K562 (cell line): ENCODE results near the gene ARHGAP18. TPM values are rescaled to one million over a fixed set of nuclear protein-coding genes. Genes with fewer than 3 reads are reported as not detected.

Experiments
- ATAC-seq: fragments of 200-7000 bp; cut with Tn5 transposase; 3 replicates; pipeline ENCODE4 v1.9.1; 2020; ENCODE audit warnings: moderate library complexity
- BruUV-seq: library from RNA; stranded (reverse); fragments of 400-500 nt; replicated peaks from 2 replicates; lab custom pipeline; 2021; lab: Mats Ljungman, UMichigan
- CTCF ChIA-PET: fragments of 300-600 bp; formaldehyde crosslinking; extraction: SDS; loops from one replicate; lab custom pipeline; 2021; ENCODE audit warnings: low intra/inter-chr PET ratio; lab: Yijun Ruan, JAX
- POLR2A ChIA-PET: fragments of 300-600, 350-650 bp; sonication (Branson Sonifier 250); formaldehyde crosslinking; extraction: SDS; loops from one replicate; lab custom pipeline; 2021; ENCODE audit warnings: antibody characterized with exemption, inconsistent platforms; lab: Yijun Ruan, JAX
- DNase-seq, 4 experiments: peaks; one replicate each; pipeline versions ENCODE4 v3.0.0 to v3.0.0-alpha.2; 2011 to 2018; ENCODE audit warnings: low spot score in 3 of 4, mixed read lengths in 3 of 4; ENCODE audit errors: extremely low read depth in 1 of 4
- FAIRE-seq: peaks from 2 replicates; lab custom pipeline; 2011; peaks lifted over from hg19 to GRCh38; lab: Jason Lieb, UNC
- H2AFZ ChIP-seq: 2 replicates; pipeline ENCODE4 v1.6.0; 2011; ENCODE audit warnings: low read depth, low read length, control low read depth, inconsistent platforms
- H3K27ac ChIP-seq: fragments of 200-600 bp; 3 replicates; pipeline ENCODE4 v1.8.0; 2011; ENCODE audit warnings: low read depth, mild to moderate bottlenecking, control low read depth, inconsistent platforms, low read length, moderate library complexity, mixed read lengths; ENCODE audit errors: extremely low read depth
- H3K27me3 ChIP-seq, 2 experiments: fragments of 300-600 bp in 1 of 2; 2 replicates in 1 of 2; 3 replicates in 1 of 2; pipeline versions ENCODE4 v1.6.0 to v1.8.0; 2011; ENCODE audit warnings: inconsistent platforms in 2 of 2, low read length in 2 of 2, mild to moderate bottlenecking in 1 of 2, mixed read lengths in 1 of 2, moderate library complexity in 1 of 2; ENCODE audit not compliant: control insufficient read depth in 2 of 2, insufficient read depth in 2 of 2
- H3K36me3 ChIP-seq: fragments of 300-600 bp; 3 replicates; pipeline ENCODE4 v1.8.0; 2011; ENCODE audit warnings: mild to moderate bottlenecking, low read length, inconsistent platforms; ENCODE audit not compliant: control insufficient read depth, insufficient read depth
- H3K4me1 ChIP-seq, 2 experiments: fragments of 200-600 bp in 1 of 2; replicated peaks in 1 of 2; 2 replicates in 1 of 2; 3 replicates in 1 of 2; pipeline versions ENCODE4 v1.5.1 to v1.8.0; 2011; ENCODE audit warnings: inconsistent platforms in 2 of 2, low read length in 2 of 2, mild to moderate bottlenecking in 1 of 2, mixed read lengths in 1 of 2, moderate library complexity in 1 of 2; ENCODE audit not compliant: control insufficient read depth in 2 of 2, insufficient read depth in 2 of 2
- H3K4me2 ChIP-seq: 2 replicates; pipeline ENCODE4 v1.6.1; 2011; ENCODE audit warnings: low read length, control low read depth, inconsistent platforms, mixed read lengths; ENCODE audit not compliant: insufficient read depth
- H3K4me3 ChIP-seq: fragments of 200-600 bp; sonication (generic), shearing (Covaris generic); 2 replicates; pipeline ENCODE4 v1.5.1; 2016; ENCODE audit warnings: control low read depth, inconsistent platforms
- H3K79me2 ChIP-seq: fragments of 200-600 bp; 3 replicates; pipeline ENCODE4 v1.8.0; 2011; ENCODE audit warnings: low read length, inconsistent platforms; ENCODE audit not compliant: control insufficient read depth, insufficient read depth
- H3K9ac ChIP-seq, 2 experiments: 2 replicates each; pipeline versions ENCODE4 v1.6.0 to v1.6.1; 2011; ENCODE audit warnings: low read depth in 2 of 2, low read length in 2 of 2, control low read depth in 1 of 2, inconsistent platforms in 1 of 2, mild to moderate bottlenecking in 1 of 2, mixed read lengths in 1 of 2; ENCODE audit not compliant: insufficient read depth in 1 of 2
- H3K9me1 ChIP-seq: one replicate; pipeline ENCODE4 v1.6.0; 2011; ENCODE audit warnings: inconsistent platforms, mild to moderate bottlenecking, low read length, moderate library complexity; ENCODE audit not compliant: control insufficient read depth, insufficient read depth
- H3K9me3 ChIP-seq: replicated peaks from 2 replicates; pipeline ENCODE4 v1.5.1; 2011; ENCODE audit warnings: low read depth, low read length, inconsistent platforms; ENCODE audit not compliant: control insufficient read depth, insufficient read depth
- H4K20me1 ChIP-seq: replicated peaks from 2 replicates; pipeline ENCODE4 v1.6.1; 2011; ENCODE audit warnings: low read length, inconsistent platforms, mixed read lengths; ENCODE audit not compliant: control insufficient read depth, insufficient read depth
- CREM ChIP-seq: IDR thresholded peaks from 2 replicates; pipeline ENCODE4 v1.6.1; 2014; ENCODE audit warnings: antibody characterized with exemption, low read depth
- GATA2 ChIP-seq: sonication (generic); formaldehyde crosslinking; IDR thresholded peaks from 2 replicates; pipeline ENCODE4 v1.4.0; 2020; ENCODE audit warnings: mild to moderate bottlenecking, missing genetic modification reagents
- NR1H2 ChIP-seq: sonication (generic); formaldehyde crosslinking; IDR thresholded peaks from 2 replicates; pipeline ENCODE4 v1.4.0; 2020; ENCODE audit warnings: mild to moderate bottlenecking, missing genetic modification reagents
- YBX1 ChIP-seq: fragments of 450-650 bp; IDR thresholded peaks from 2 replicates; pipeline ENCODE4 v1.7.1; 2016; ENCODE audit warnings: mild to moderate bottlenecking
- ZNF12 ChIP-seq: sonication (generic); formaldehyde crosslinking; IDR thresholded peaks from 2 replicates; pipeline ENCODE4 v1.4.0; 2020; ENCODE audit warnings: mild to moderate bottlenecking, missing genetic modification reagents
- ZNF184 ChIP-seq: sonication (generic); formaldehyde crosslinking; IDR thresholded peaks from 2 replicates; pipeline ENCODE4 v1.5.0; 2020; ENCODE audit warnings: missing genetic modification reagents
- ZNF3 ChIP-seq: fragments of 250-450 bp; sonication (Bioruptor Pico); IDR thresholded peaks from 2 replicates; pipeline ENCODE4 v1.5.0; 2021; ENCODE audit warnings: mild to moderate bottlenecking, moderate library complexity
- WGBS: fragments of 100-300 bp; shearing (Covaris generic); methylation state at CpG from one replicate; pipeline ENCODE4 v1.1.6; 2016; ENCODE audit warnings: low coverage, mixed read lengths; ENCODE audit not compliant: insufficient coverage; ENCODE audit errors: missing lambda C conversion rate; 5-methylcytosine and 5-hydroxymethylcytosine counted together
- in situ Hi-C: fragments of 300-500 bp; cut with MboI; formaldehyde crosslinking; loops from 4 replicates; pipeline ENCODE4 v1.15.0; 2018; ENCODE audit warnings: inconsistent platforms, mixed read lengths
- intact Hi-C: fragments of 100-400 bp; cut with micrococcal nuclease; formaldehyde crosslinking; loops from 2 replicates; pipeline ENCODE4 v1.14.2; 2022
- polyA plus RNA-seq, 8 experiments: library from polyadenylated mRNA; depleted of rRNA in 4 of 8; stranded (reverse) in 5 of 8; unstranded in 3 of 8; fragments of >200 nt; fragmentation: Nextera tagmentation in 2 of 8; fragmentation: Illumina TruSeq in 1 of 8; extraction: Ambion mirVana in 2 of 8; extraction: Trizol in 1 of 8; gene quantifications; 2 replicates each; pipeline versions ENCODE4 v1.2.1 to v1.2.3, GENCODE V29; 2011 to 2014; ENCODE audit warnings: inconsistent platforms in 1 of 8, missing spikeins in 1 of 8
- total RNA-seq, 7 experiments: library from RNA; depleted of rRNA in 6 of 7; stranded (reverse); fragments of >200 nt in 6 of 7; fragmentation: Illumina TruSeq in 2 of 7; extraction: Trizol in 2 of 7; gene quantifications; 2 replicates each; pipeline versions ENCODE4 v1.2.1 to v1.2.3, GENCODE V29; 2011 to 2021; ENCODE audit warnings: low replicate concordance in 1 of 7
- TF ChIP-seq, protein P1 (sequence below): fragments of 450-650 bp; IDR thresholded peaks from 2 replicates; pipeline ENCODE4 v1.6.1; 2016
- TF ChIP-seq, protein P2 (sequence below): fragments of 450-650 bp; IDR thresholded peaks from 2 replicates; pipeline ENCODE4 v1.6.1; 2016; ENCODE audit warnings: mild to moderate bottlenecking
- TF ChIP-seq, protein P3 (sequence below), 3 experiments: IDR thresholded peaks in 2 of 3; conservative IDR thresholded peaks in 1 of 3; 2 replicates each; pipeline ENCODE4 v1.5.1; 2011 to 2012; ENCODE audit warnings: low read length in 3 of 3, mild to moderate bottlenecking in 3 of 3, control low read depth in 2 of 3, improper control_type of control experiment in 1 of 3, inconsistent platforms in 1 of 3, low read depth in 1 of 3, mixed read lengths in 1 of 3, moderate library complexity in 1 of 3; ENCODE audit not compliant: insufficient read depth in 2 of 3
- TF ChIP-seq, protein P4 (sequence below): fragments of 250-450 bp; sonication (Bioruptor Pico); IDR thresholded peaks from 2 replicates; pipeline ENCODE4 v1.8.0; 2022; ENCODE audit warnings: inconsistent platforms, mild to moderate bottlenecking, moderate library complexity, borderline replicate concordance
- TF ChIP-seq, protein P5 (sequence below), 2 experiments: fragments of 450-650 bp in 1 of 2; sonication (generic) in 1 of 2; formaldehyde crosslinking in 1 of 2; IDR thresholded peaks in 1 of 2; conservative IDR thresholded peaks in 1 of 2; 2 replicates each; pipeline versions ENCODE4 v1.6.1 to v1.8.1; 2016 to 2023; ENCODE audit warnings: mild to moderate bottlenecking in 2 of 2, moderate library complexity in 2 of 2, inconsistent platforms in 1 of 2, missing genetic modification reagents in 1 of 2

The ARHGAP18 gene
- total and polyA plus RNA-seq, 9 of the 15 experiments (the other 6 are each of a cell fraction or from before 2014, with no cell fraction given): 13.3 to 29.7 (median 21.1) TPM

DNA sequence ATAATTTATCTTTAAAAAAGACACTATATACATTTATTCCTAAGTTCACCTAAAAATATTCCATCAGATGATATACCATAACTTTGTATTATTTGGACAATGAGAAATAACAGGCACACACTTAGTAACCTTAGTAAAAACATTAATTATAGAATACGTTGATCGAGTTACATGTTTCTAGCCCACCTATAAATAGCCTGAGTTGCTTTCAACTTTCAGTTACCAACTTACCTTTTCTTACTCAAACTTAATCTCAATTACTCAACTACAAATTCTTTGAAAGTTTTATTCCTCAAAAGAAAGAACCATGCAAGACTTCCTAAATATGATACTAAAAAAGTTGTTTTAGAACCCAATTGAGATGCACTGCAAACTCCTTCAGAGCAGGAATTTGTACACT, 12.2 kb downstream of the ARHGAP18 start (continued):
- TF ChIP-seq, protein P1, sequence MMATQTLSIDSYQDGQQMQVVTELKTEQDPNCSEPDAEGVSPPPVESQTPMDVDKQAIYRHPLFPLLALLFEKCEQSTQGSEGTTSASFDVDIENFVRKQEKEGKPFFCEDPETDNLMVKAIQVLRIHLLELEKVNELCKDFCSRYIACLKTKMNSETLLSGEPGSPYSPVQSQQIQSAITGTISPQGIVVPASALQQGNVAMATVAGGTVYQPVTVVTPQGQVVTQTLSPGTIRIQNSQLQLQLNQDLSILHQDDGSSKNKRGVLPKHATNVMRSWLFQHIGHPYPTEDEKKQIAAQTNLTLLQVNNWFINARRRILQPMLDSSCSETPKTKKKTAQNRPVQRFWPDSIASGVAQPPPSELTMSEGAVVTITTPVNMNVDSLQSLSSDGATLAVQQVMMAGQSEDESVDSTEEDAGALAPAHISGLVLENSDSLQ: no peak
- TF ChIP-seq YBX1 (no peak), GATA2 (CRISPR knock-in tag) (no peak), ZNF184 (CRISPR knock-in tag) (no peak)
- TF ChIP-seq, protein P2, sequence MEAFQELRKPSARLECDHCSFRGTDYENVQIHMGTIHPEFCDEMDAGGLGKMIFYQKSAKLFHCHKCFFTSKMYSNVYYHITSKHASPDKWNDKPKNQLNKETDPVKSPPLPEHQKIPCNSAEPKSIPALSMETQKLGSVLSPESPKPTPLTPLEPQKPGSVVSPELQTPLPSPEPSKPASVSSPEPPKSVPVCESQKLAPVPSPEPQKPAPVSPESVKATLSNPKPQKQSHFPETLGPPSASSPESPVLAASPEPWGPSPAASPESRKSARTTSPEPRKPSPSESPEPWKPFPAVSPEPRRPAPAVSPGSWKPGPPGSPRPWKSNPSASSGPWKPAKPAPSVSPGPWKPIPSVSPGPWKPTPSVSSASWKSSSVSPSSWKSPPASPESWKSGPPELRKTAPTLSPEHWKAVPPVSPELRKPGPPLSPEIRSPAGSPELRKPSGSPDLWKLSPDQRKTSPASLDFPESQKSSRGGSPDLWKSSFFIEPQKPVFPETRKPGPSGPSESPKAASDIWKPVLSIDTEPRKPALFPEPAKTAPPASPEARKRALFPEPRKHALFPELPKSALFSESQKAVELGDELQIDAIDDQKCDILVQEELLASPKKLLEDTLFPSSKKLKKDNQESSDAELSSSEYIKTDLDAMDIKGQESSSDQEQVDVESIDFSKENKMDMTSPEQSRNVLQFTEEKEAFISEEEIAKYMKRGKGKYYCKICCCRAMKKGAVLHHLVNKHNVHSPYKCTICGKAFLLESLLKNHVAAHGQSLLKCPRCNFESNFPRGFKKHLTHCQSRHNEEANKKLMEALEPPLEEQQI: no peak

- WGBS: 31% methylated on average over 3 of the region's 3 CpGs
- intact Hi-C loops: no loop called here
- H4K20me1 ChIP-seq: no peaks in the 10 kb centered on the region
- peak overlapping the region; percentile 66 for H2AFZ ChIP-seq
- no TSS peak for BruUV-seq
- H3K36me3 ChIP-seq: peaks cover 2% of the 10 kb centered on the region; the same call in 1 of the 3 replicates
- H3K4me1 ChIP-seq: peaks cover 5 to 61% of the 10 kb centered on the region in 2 experiments
- H3K27me3 ChIP-seq: no peaks in the 10 kb centered on the region
- FAIRE-seq (no peak), DNase-seq (peak in 2 of 4 experiments; percentile 17 to 27), ATAC-seq (peak; percentile 26)
- peaks cover 97% of the 10 kb centered on the region for H3K79me2 ChIP-seq
- POLR2A ChIA-PET: interaction anchor here (0.7 to 4.1 kb wide), 4 partner anchors 12 to 19 kb away, joined by 3 to 36 read pairs (median 6); partner anchors contain the start of gene ARHGAP18
- H3K9me3 ChIP-seq: no peaks in the 10 kb centered on the region
- no peak overlapping the region for H3K4me3 ChIP-seq
- peak overlapping the region; percentile 68 for H3K4me2 ChIP-seq
- H3K27ac ChIP-seq: peak overlapping the region; percentile 51
- CTCF ChIA-PET: no interaction called here
- peak overlapping the region; percentile 16 to 18; a peak in 1 of 4 replicates for H3K9ac ChIP-seq
- no peaks in the 10 kb centered on the region for H3K9me1 ChIP-seq
- in situ Hi-C loops: no loop called here
- TF ChIP-seq NR1H2 (CRISPR knock-in tag): no peak
- TF ChIP-seq, protein P3, sequence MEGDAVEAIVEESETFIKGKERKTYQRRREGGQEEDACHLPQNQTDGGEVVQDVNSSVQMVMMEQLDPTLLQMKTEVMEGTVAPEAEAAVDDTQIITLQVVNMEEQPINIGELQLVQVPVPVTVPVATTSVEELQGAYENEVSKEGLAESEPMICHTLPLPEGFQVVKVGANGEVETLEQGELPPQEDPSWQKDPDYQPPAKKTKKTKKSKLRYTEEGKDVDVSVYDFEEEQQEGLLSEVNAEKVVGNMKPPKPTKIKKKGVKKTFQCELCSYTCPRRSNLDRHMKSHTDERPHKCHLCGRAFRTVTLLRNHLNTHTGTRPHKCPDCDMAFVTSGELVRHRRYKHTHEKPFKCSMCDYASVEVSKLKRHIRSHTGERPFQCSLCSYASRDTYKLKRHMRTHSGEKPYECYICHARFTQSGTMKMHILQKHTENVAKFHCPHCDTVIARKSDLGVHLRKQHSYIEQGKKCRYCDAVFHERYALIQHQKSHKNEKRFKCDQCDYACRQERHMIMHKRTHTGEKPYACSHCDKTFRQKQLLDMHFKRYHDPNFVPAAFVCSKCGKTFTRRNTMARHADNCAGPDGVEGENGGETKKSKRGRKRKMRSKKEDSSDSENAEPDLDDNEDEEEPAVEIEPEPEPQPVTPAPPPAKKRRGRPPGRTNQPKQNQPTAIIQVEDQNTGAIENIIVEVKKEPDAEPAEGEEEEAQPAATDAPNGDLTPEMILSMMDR (IDR thresholded peaks at IDR 0.05 in 2 of 3, conservative IDR thresholded peaks at IDR 0.05 in 1 of 3; ENCODE audit: insufficient read depth in 2 of 3, low read depth in 1 of 3, low read length in 3 of 3): no peak
- no peak for TF ChIP-seq ZNF3 (CRISPR knock-in tag)
- peak; percentile 19; the same call in 1 of the 2 replicates for TF ChIP-seq CREM
- TF ChIP-seq, protein P4, sequence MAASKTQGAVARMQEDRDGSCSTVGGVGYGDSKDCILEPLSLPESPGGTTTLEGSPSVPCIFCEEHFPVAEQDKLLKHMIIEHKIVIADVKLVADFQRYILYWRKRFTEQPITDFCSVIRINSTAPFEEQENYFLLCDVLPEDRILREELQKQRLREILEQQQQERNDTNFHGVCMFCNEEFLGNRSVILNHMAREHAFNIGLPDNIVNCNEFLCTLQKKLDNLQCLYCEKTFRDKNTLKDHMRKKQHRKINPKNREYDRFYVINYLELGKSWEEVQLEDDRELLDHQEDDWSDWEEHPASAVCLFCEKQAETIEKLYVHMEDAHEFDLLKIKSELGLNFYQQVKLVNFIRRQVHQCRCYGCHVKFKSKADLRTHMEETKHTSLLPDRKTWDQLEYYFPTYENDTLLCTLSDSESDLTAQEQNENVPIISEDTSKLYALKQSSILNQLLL (CRISPR knock-in tag): no peak
- TF ChIP-seq, protein P5, sequence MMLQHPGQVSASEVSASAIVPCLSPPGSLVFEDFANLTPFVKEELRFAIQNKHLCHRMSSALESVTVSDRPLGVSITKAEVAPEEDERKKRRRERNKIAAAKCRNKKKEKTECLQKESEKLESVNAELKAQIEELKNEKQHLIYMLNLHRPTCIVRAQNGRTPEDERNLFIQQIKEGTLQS (IDR thresholded peaks at IDR 0.05): 0 out of 2 replicates have a peak, but pooled peaks have one; percentile 14
- TF ChIP-seq, protein P5 (CRISPR knock-in tag; conservative IDR thresholded peaks at IDR 0.05): no peak
- no peak for TF ChIP-seq ZNF12 (CRISPR knock-in tag)
These were observed 13.1 kb downstream of the ARHGAP18 start for GRCh38 chr6:129696843-129697242.
